GM06990 (cell line): Measurements from ENCODE around the gene LYSMD3.

Experiments
- DNase-seq: peaks from one replicate; pipeline ENCODE4 v3.0.0-alpha.2; 2011; ENCODE audit not compliant: insufficient read length; ENCODE audit errors: extremely low read depth
- H3K27me3 ChIP-seq: replicated peaks from 2 replicates; pipeline ENCODE4 v1.6.0; 2011; ENCODE audit warnings: low read length; ENCODE audit not compliant: control insufficient read depth, insufficient read depth
- H3K36me3 ChIP-seq: 2 replicates; pipeline ENCODE4 v1.5.1; 2011; ENCODE audit warnings: low read length; ENCODE audit not compliant: control insufficient read depth, insufficient read depth
- H3K4me3 ChIP-seq: replicated peaks from 2 replicates; pipeline ENCODE4 v1.5.1; 2011; ENCODE audit warnings: low read depth, mild to moderate bottlenecking, control low read depth, low read length
- CTCF ChIP-seq: IDR thresholded peaks from 2 replicates; pipeline ENCODE4 v1.5.1; 2011; ENCODE audit warnings: low read length, control low read depth, mild to moderate bottlenecking, inconsistent platforms; ENCODE audit not compliant: insufficient read depth, poor library complexity, severe bottlenecking

The LYSMD3 gene

GRCh38 chr5:90565491-90565890, 36.1 kb upstream of the LYSMD3 start:
- Histone ChIP-seq H3K27me3 (no peaks in the 10 kb centered on the region), H3K36me3 (no peaks in the 10 kb centered on the region), H3K4me3 (no peak overlapping the region)
- no peak for TF ChIP-seq CTCF
- no peak for DNase-seq

- Histone ChIP-seq H3K27me3 (no peaks in the 10 kb centered on the region), H3K36me3 (no peaks in the 10 kb centered on the region), H3K4me3 (no peak overlapping the region)
- no peak for TF ChIP-seq CTCF
- DNase-seq: no peak
These were observed 33.7 kb upstream of the LYSMD3 start for GRCh38 chr5:90563108-90563507.

- no peak for TF ChIP-seq CTCF
- no peak overlapping the region for H3K4me3 ChIP-seq
- no peak for DNase-seq
- no peaks in the 10 kb centered on the region for H3K36me3 ChIP-seq
- peaks cover under 1% of the 10 kb centered on the region for H3K27me3 ChIP-seq
These were observed 33.0 kb upstream of the LYSMD3 start for GRCh38 chr5:90562341-90562740.

- TF ChIP-seq CTCF: no peak
- Histone ChIP-seq H3K4me3 (no peak overlapping the region), H3K36me3 (no peaks in the 10 kb centered on the region), H3K27me3 (peaks cover 1% of the 10 kb centered on the region)
- no peak for DNase-seq
These were observed 32.4 kb upstream of the LYSMD3 start for GRCh38 chr5:90561766-90562165.

- no peak for TF ChIP-seq CTCF
- no peaks in the 10 kb centered on the region for H3K36me3 ChIP-seq
- peaks cover 1% of the 10 kb centered on the region for H3K27me3 ChIP-seq
- no peak overlapping the region for H3K4me3 ChIP-seq
- no peak for DNase-seq
These were observed 31.4 kb upstream of the LYSMD3 start for GRCh38 chr5:90560771-90561170.

GRCh38 chr5:90558344-90559192, 29.2 kb upstream of the LYSMD3 start, which contains the start of gene ADGRV1:
Gene ADGRV1 (plus strand): TSS chr5:90558797. CDS start chr5:90558896, 99 bp downstream.
- H3K27me3 ChIP-seq: peaks cover 1% of the 10 kb centered on the region
- H3K36me3 ChIP-seq: no peaks in the 10 kb centered on the region
- TF ChIP-seq CTCF: no peak
- peak within 1 kb of the TSS; percentile 26 for H3K4me3 ChIP-seq
- DNase-seq: peak; percentile 21
